Esophagus (tissue), 2 donors: Measurements from ENCODE around the gene SEM1. TPM values are rescaled to one million over a fixed set of nuclear protein-coding genes. Genes with fewer than 3 reads are reported as not detected.
A peak's percentile ranks its signal among the peaks of the same experiment; 100 is the strongest.
"Not testable (repeated sequence)": the region's sequence is repeated elsewhere in the genome, so short reads cannot be mapped to it uniquely, and the experiment has no call there.

Source experiments
- H3K27ac ChIP-seq, 2 donors: one replicate each; pipeline ENCODE4 v1.5.1; 2013; ENCODE audit warnings: low read depth in 2 of 2, mild to moderate bottlenecking in 2 of 2, inconsistent platforms in 1 of 2, low read length in 1 of 2, moderate library complexity in 1 of 2
- H3K27me3 ChIP-seq, 2 donors: one replicate each; pipeline ENCODE4 v1.6.1; 2013; ENCODE audit warnings: low read length in 2 of 2, control low read depth in 1 of 2, mild to moderate bottlenecking in 1 of 2; ENCODE audit not compliant: insufficient read depth in 2 of 2, control insufficient read depth in 1 of 2
- H3K36me3 ChIP-seq, 2 donors: one replicate each; pipeline ENCODE4 v1.6.1; 2013; ENCODE audit warnings: low read length in 1 of 2; ENCODE audit not compliant: control insufficient read depth in 2 of 2, insufficient read depth in 2 of 2
- H3K4me1 ChIP-seq, 2 donors: one replicate each; pipeline ENCODE4 v1.6.1; 2013; ENCODE audit warnings: low read length in 1 of 2; ENCODE audit not compliant: control insufficient read depth in 2 of 2, insufficient read depth in 2 of 2
- H3K4me3 ChIP-seq, 2 donors: one replicate each; pipeline ENCODE4 v1.5.1; 2013; ENCODE audit warnings: low read length in 2 of 2, mild to moderate bottlenecking in 2 of 2, low read depth in 1 of 2, moderate library complexity in 1 of 2
- H3K9me3 ChIP-seq, 2 donors: one replicate each; pipeline ENCODE4 v1.6.1; 2013; ENCODE audit warnings: mild to moderate bottlenecking in 2 of 2, low read depth in 1 of 2, low read length in 1 of 2, moderate library complexity in 1 of 2; ENCODE audit not compliant: control insufficient read depth in 2 of 2, insufficient read depth in 1 of 2
- WGBS, 2 donors: extraction: QIAGEN DNeasy Blood & Tissue Kit; methylation state at CpG; one replicate each; pipeline ENCODE4 v1.1.7; 2013; 5-methylcytosine and 5-hydroxymethylcytosine counted together
- polyA plus RNA-seq, 2 donors: library from polyadenylated mRNA; stranded (reverse); fragments of 200-250 nt; gene quantifications; one replicate each; pipeline ENCODE4 v1.2.3, GENCODE V29; 2013
- donor health status: healthy with polysubstance abuse.
- donor health status: Bipolar disorder and iron deficiency.

The SEM1 gene
- polyA plus RNA-seq, result 10 to 100 TPM; 72.3 to 96.7 TPM

- Histone ChIP-seq H3K4me1 (no peaks in the 10 kb centered on the region), H3K4me3 (peak within 1 kb of the TSS; percentile 69 to 99), H3K27me3 (no peaks in the 10 kb centered on the region), H3K9me3 (peaks cover 0 to 6% of the 10 kb centered on the region in 2 donors), H3K27ac (peak within 1 kb of the TSS; percentile 73 to 98), H3K36me3 (no peaks in the 10 kb centered on the region)
- WGBS, 2 donors, result 1% methylated on average over 46 of the region's 46 CpGs
Observed at GRCh38 chr7:96709381-96710228, at the start of gene SEM1. Gene SEM1, minus strand, starts transcription at chr7:96709846. Its CDS starts 83 bp downstream, at chr7:96709763.

DNA sequence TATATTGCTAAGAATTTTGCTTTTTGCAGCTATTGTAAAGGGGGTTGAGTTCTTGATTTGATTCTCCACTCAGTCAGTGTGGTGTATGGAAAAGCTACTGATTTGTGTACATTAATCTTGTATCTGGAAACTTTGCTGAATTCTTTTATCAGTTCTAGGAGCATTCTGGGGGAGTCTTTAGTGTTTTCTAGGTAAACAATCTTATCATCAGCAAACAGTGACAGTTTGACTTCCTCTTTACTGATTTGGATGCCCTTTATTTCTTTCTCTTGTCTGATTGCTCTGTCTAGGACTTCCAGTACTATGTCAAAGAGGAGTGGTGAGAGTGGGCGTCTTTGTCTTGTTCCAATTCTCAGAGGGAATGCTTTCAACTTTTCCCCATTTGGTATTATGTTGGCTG, 48.2 kb upstream of the SEM1 start:
- H3K9me3 ChIP-seq, H3K27me3 ChIP-seq, H3K36me3 ChIP-seq, H3K4me1 ChIP-seq, H3K4me3 ChIP-seq, H3K27ac ChIP-seq: not testable (repeated sequence)
- 72 to 83% methylated on average over 1 of the region's 1 CpG for WGBS, 2 donors

GRCh38 chr7:96747418-96747940, 37.8 kb upstream of the SEM1 start:
- H3K27me3 ChIP-seq, result no peaks in the 10 kb centered on the region
- no peaks in the 10 kb centered on the region for H3K4me1 ChIP-seq
- 53 to 59% methylated on average over 2 of the region's 2 CpGs for WGBS, 2 donors
- H3K36me3 ChIP-seq, result no peaks in the 10 kb centered on the region
- no peak overlapping the region for H3K27ac ChIP-seq
- no peak overlapping the region for H3K4me3 ChIP-seq
- no peaks in the 10 kb centered on the region for H3K9me3 ChIP-seq

DNA sequence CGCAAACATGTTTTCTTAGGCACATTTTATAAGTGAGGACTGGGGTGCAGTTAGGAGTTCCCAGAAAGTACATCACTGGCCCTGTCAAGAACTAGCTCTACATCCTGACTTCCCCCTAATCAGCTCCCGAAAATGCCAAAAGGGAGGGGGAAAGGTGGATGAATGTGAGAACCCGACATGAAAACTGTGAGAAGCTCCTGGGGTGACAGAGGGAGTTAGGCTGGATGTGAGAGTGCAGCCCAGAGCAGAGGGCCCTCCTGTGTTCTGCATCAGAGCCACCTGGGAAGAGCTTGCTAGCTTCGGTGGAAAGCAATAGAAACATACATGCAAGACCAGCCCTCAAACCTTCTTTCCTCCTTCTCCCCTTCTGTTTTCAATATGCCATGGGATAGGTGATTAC, 30.5 kb upstream of the SEM1 start:
- H3K36me3 ChIP-seq, result no peaks in the 10 kb centered on the region
- no peaks in the 10 kb centered on the region for H3K4me1 ChIP-seq
- H3K4me3 ChIP-seq, result no peak overlapping the region
- no peak overlapping the region for H3K27ac ChIP-seq
- 50 to 66% methylated on average over 4 of the region's 4 CpGs for WGBS, 2 donors
- no peaks in the 10 kb centered on the region for H3K9me3 ChIP-seq
- H3K27me3 ChIP-seq, result peaks cover 4 to 6% of the 10 kb centered on the region in 2 donors

DNA sequence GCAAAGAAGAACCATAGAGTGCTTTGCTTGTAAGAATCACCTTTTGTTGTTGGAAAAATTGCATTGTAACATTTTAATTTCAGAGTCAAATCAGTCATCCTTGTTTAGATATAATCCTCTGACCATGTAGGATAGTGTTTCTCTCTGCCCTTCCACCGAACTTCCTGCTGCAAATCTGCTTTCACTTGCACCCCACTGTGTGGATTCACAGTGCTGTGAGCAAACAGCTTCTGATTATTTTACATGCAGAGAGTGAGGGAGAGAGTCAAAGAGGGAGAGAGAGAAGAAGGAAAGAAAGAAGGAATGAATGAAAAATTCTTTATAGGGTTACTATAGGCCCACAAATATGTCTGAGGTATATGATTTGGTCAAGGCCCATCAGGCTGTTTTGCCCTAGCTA, 30.0 kb upstream of the SEM1 start:
- no peaks in the 10 kb centered on the region for H3K9me3 ChIP-seq
- 58 to 76% methylated on average over 1 of the region's 1 CpG for WGBS, 2 donors
- no peaks in the 10 kb centered on the region for H3K36me3 ChIP-seq
- H3K4me3 ChIP-seq, result no peak overlapping the region
- H3K27me3 ChIP-seq, result peaks cover 4 to 6% of the 10 kb centered on the region in 2 donors
- H3K27ac ChIP-seq, result no peak overlapping the region
- H3K4me1 ChIP-seq, result no peaks in the 10 kb centered on the region

- no peaks in the 10 kb centered on the region for H3K4me1 ChIP-seq
- 54 to 62% methylated on average over 1 of the region's 1 CpG for WGBS, 2 donors
- no peak overlapping the region for H3K4me3 ChIP-seq
- H3K27me3 ChIP-seq, result peaks cover 4 to 6% of the 10 kb centered on the region in 2 donors
- H3K27ac ChIP-seq, result no peak overlapping the region
- H3K9me3 ChIP-seq, result no peaks in the 10 kb centered on the region
- H3K36me3 ChIP-seq, result no peaks in the 10 kb centered on the region
Observed at GRCh38 chr7:96739167-96739566, 29.5 kb upstream of the SEM1 start.

DNA sequence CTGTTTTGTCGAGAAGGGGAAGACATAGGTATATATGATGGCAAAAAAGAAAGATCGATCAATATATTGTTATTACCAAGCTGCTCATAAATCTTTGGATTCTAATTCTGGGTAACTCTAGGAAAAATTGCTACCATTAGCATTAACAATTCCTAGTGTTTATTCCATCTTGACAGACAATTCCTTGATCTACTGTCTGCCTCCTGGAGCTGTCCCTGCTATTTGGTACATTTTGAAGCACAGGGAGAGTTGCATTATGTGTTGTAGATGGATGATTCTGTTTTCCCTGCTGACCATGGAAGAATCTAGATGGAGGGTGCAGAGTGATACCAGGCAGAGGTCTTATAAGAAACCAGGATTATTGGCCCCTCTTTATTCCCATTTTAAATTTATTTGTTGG, 29.1 kb upstream of the SEM1 start:
- Histone ChIP-seq H3K9me3 (no peaks in the 10 kb centered on the region), H3K4me3 (no peak overlapping the region), H3K36me3 (no peaks in the 10 kb centered on the region), H3K27ac (no peak overlapping the region), H3K27me3 (peaks cover 4 to 6% of the 10 kb centered on the region in 2 donors), H3K4me1 (no peaks in the 10 kb centered on the region)
- WGBS, 2 donors, result 89 to 95% methylated on average over 2 of the region's 2 CpGs

GRCh38 chr7:96737545-96738050, 28.0 kb upstream of the SEM1 start:
- H3K4me3 ChIP-seq, result no peak overlapping the region
- 58 to 66% methylated on average over 3 of the region's 3 CpGs for WGBS, 2 donors
- no peaks in the 10 kb centered on the region for H3K9me3 ChIP-seq
- peaks cover 4 to 6% of the 10 kb centered on the region in 2 donors for H3K27me3 ChIP-seq
- H3K4me1 ChIP-seq, result no peaks in the 10 kb centered on the region
- no peaks in the 10 kb centered on the region for H3K36me3 ChIP-seq
- H3K27ac ChIP-seq, result no peak overlapping the region

GRCh38 chr7:96734343-96734742, 24.7 kb upstream of the SEM1 start:
- 43 to 50% methylated on average over 2 of the region's 2 CpGs for WGBS, 2 donors
- Histone ChIP-seq H3K4me1 (no peaks in the 10 kb centered on the region), H3K27me3 (peaks cover 4 to 6% of the 10 kb centered on the region in 2 donors), H3K27ac (no peak overlapping the region), H3K9me3 (no peaks in the 10 kb centered on the region), H3K36me3 (no peaks in the 10 kb centered on the region), H3K4me3 (no peak overlapping the region)
